ENCODE results near the gene CCDC9B.

DNA sequence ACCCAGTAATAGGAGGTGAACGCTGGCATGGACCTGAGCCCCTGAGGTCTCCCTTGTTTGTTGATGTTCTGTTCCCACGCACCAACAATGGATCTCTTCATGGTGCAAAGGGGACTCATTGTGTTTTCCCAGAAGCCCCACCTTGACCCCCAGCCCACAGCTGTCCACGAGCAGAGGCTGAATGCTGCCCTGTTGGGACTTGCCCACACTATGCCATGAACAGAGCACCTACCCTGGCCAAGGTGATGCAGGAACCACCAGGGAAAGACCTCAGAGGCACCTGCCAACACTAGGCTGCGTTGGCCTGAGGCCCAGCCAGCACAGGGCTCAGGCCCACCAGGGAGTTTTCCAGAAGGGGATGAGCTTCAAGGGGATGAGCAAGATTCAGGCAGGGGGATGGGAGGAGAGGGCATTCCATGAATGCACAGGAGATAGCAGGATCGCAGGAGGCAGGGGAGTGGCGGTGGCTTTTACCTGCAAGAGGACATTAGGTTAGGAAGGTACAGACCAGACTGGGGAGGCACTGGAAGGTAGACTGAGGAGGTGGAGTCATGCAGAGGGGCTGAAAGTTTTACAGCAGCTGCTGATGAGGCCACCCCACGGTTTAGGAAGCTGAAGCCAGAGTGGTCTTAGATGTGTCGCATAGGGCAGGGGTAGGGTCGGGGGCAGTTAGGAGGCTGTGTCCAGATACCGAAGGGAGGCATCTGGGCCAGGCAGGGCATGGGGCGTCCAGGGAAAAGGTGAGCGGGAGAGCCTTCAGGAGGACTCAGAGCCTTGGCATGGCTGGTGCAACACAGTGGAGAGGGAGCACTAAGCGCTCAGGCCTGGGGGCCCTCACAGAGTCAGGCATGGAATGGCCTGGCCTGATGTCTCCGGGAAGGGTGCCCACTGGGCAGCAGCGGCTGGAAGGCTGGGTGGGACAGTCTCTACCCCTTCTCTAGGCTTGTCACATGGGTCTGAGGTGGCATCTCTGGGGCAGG lies 6.1 kb upstream of the CCDC9B start:
- no peak for TF ChIP-seq EZH2 (IDR thresholded peaks at IDR 0.05; ENCODE audit: insufficient read depth, low read length)
- TF ChIP-seq, protein P1, sequence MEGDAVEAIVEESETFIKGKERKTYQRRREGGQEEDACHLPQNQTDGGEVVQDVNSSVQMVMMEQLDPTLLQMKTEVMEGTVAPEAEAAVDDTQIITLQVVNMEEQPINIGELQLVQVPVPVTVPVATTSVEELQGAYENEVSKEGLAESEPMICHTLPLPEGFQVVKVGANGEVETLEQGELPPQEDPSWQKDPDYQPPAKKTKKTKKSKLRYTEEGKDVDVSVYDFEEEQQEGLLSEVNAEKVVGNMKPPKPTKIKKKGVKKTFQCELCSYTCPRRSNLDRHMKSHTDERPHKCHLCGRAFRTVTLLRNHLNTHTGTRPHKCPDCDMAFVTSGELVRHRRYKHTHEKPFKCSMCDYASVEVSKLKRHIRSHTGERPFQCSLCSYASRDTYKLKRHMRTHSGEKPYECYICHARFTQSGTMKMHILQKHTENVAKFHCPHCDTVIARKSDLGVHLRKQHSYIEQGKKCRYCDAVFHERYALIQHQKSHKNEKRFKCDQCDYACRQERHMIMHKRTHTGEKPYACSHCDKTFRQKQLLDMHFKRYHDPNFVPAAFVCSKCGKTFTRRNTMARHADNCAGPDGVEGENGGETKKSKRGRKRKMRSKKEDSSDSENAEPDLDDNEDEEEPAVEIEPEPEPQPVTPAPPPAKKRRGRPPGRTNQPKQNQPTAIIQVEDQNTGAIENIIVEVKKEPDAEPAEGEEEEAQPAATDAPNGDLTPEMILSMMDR (IDR thresholded peaks at IDR 0.05; ENCODE audit: insufficient read depth, low read depth, low read length) = no peak

Data from astrocyte (in vitro differentiated cells and primary cell).